PFSK-1 (cell line): Measurements from ENCODE around the gene RFT1.

ENCODE experiments used
- FOXP2 ChIP-seq: optimal IDR thresholded peaks from 2 replicates; pipeline ENCODE3; 2011; ENCODE audit warnings: borderline replicate concordance, control low read depth, inconsistent platforms; ENCODE audit not compliant: insufficient read depth; ENCODE audit errors: extremely low read length, extremely low read depth
- POLR2AphosphoS5 ChIP-seq: IDR thresholded peaks from 2 replicates; pipeline ENCODE4 v1.6.1; 2012; ENCODE audit warnings: low read depth, mild to moderate bottlenecking, control low read depth, low read length, moderate library complexity
- REST ChIP-seq, 2 experiments: IDR thresholded peaks; 2 replicates each; pipeline versions ENCODE4 v1.6.1 to v1.8.0; 2011 to 2012; ENCODE audit warnings: low read depth in 2 of 2, low read length in 2 of 2, control low read depth in 1 of 2, inconsistent platforms in 1 of 2, mild to moderate bottlenecking in 1 of 2, moderate library complexity in 1 of 2; ENCODE audit not compliant: insufficient read depth in 1 of 2
- SIN3A ChIP-seq: IDR thresholded peaks from 2 replicates; pipeline ENCODE4 v1.6.1; 2012; ENCODE audit warnings: mild to moderate bottlenecking, low read length, moderate library complexity, borderline replicate concordance; ENCODE audit not compliant: insufficient read depth
- TAF1 ChIP-seq: IDR thresholded peaks from 2 replicates; pipeline ENCODE4 v1.6.1; 2012; ENCODE audit warnings: low read length, control low read depth, borderline replicate concordance; ENCODE audit not compliant: insufficient read depth

DNA sequence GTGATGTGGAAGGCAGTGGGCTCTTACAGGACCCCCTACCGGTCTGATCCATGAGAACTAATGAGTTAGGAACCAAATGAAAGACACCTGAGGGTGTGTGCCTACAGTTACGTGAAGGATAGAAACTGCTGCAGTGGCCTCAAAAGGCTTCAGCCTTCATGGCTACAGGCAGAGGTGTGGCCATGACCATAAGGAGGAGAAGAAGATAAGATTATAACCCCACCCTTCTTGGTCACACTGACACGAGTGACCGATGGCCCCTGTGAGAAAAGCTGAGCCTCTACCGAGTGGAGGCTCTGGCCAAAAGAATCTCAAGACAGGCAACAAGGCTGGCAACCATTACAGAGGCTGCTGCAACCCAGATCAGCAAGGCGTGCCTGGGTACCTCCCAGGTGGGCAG, 6.3 kb downstream of the RFT1 start:
- TF ChIP-seq TAF1 (no peak), POLR2AphosphoS5 (no peak), SIN3A (no peak), FOXP2 (no peak), REST (IDR thresholded peaks at IDR 0.05; ENCODE audit: insufficient read depth in 1 of 2, low read depth in 2 of 2, low read length in 2 of 2) (no peak)
